ELF-1 (cell line): Measurements from ENCODE around the gene C20orf144.

ENCODE experiments used
- DNase-seq: peaks from one replicate; pipeline ENCODE4 v3.0.0-alpha.2; 2016; ENCODE audit warnings: low read depth, low spot score

C20orf144 gene

GRCh38 chr20:33664085-33664761 lies 2.1 kb downstream of the C20orf144 start:
- no peak for DNase-seq

DNA sequence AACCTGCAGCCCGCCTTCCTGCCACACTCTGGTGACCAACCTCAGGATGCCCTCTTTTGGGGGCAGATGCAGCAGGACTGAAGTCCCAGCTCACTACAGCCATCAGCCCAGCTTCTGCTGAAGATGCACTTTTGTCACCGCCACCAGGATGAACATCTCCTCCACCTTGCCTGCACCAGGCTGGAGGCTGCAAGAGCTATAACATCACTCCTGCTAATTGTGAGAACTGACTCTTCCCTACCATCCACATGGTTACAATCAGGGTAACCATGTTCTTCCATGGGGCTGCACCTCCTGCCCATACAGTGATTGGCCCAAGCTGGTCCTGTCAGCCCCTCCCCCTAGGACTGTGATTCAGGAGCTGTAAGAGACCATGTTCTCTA lies 2.6 kb downstream of the C20orf144 start:
- DNase-seq, result no peak

DNA sequence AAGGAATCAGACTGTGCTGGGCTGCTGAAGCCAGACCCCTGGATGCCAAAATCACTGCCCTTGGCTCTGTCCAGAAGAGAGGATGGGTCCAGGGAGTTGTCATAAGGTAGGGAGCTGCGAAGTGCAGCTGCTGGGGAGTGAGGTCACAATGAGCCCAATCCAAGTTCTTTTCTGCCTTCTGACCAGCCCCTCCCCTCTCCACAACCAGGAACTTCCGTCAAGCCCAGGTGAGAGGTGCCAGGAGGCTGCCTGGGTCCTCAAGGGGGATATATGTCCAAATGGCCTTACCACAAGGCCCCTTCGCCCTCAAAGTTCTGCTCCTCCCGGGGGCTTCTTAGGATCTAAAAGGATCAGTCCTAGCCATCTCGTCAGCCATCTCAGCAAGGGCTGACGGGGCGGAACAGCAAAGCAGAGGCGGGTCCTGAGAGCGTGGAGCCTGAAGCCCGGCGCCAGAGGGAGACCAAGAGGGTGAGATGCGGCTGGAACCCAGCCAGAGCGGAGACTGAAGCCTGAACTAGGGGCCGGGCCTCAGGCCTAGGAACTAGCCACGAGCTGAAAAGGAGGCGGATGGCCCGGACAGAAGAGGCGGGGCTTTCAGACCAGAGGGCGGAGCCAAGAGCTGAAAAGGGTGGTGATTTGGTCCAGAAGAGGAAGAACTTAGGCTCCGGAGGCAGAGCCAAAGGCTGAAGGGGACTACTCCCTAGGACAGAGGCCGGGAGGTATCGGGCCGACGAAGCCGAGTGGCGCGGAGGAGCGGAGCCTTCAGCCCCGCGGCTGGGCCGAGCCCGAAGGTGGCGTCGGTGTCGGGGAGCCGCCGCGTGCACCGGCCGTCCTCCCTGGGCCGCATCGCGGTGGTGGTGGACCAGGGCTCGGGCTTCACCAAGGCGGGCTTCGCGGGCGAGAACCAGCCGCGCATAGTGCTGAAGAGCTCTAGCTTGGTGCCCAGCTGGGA lies 4.4 kb downstream of the C20orf144 start, which contains the start of gene ACTL10:
TSS of gene ACTL10 (plus strand) at position 651 of the 952 bp plus-strand sequence. CDS start 555 bp downstream, outside the sequence.
- DNase-seq, result peak; percentile 99

DNA sequence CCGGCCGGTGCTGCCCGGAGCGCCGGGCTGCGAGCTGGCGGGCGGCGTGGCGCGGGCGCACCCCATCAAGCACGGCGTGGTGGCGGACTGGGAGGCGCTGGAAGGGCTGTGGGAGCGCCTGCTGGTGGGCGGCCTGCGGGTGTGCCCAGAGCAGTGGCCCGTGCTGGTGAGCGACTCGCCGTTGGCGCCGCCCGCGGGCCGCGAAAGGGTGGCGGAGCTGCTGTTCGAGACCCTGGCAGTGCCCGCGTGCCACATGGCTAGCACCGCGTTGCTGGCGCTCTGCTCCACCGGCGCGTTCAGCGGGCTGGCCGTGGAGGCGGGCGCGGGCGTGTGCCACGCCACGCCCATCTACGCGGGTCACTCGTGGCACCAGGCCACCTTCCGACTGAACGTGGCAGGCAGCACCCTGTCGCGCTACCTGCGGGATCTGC lies 5.1 kb downstream of the C20orf144 start:
- no peak for DNase-seq

- DNase-seq, result peak; percentile 92
These were observed 5.7 kb downstream of the C20orf144 start for GRCh38 chr20:33667676-33668465.

- no peak for DNase-seq
These were observed 6.5 kb downstream of the C20orf144 start for GRCh38 chr20:33668466-33669155.

DNA sequence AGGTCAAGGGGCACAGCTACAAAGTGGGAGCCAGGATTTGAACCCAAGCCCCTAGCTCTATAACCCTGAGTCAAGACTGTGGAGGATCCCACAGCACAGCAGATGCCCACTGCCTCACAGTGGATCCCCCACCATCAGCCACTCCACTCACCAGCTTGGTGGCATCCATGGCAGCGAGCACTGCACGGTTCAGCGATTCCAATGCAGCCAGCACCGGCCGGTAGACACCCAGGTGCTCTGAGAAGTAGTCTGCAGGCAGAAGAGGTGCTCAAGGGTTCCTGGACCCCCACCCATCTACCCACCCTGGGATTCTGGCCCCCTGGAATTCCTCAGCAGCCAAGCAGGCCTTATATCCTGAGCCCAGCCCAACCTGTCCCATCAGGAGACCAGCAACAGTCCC lies 7.1 kb downstream of the C20orf144 start:
- DNase-seq, result no peak

DNA sequence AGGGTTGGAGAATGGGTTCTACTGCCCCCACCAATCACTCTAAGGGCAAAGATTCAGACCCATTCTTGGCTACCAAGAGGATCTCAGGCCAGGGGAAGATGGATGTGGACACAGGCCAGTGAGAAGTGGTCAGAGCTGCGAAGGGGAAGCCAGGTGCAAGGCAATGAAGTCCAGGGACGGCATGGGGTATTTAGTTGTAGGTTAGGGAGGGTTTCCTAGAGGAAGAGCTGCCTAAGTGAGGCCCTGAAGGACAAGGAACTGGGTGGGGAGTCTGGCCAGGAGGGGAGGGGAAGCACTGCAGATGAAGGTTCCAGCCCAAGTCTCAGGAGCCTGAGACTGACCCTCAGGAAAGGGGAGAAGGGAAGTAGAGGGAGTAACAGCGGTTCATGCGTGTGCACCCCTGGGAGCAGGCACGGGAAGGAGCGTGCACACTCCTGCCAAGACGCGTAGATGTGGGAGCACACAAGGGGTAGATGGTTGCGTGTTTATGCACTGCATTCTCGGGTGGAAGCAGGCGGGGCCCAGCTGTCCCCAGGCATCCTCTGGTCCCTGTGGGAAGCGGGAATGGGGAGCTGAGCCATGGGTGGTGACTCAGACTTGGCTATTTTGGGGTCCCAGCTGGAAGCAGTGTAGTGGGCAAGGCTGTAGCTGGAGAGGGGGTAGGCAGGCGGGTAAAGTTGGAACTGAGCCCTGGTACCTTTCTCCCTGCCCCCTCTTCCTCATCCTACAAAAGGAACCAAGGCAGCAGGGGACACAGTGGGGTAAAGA lies 7.9 kb downstream of the C20orf144 start:
- DNase-seq, result no peak

DNA sequence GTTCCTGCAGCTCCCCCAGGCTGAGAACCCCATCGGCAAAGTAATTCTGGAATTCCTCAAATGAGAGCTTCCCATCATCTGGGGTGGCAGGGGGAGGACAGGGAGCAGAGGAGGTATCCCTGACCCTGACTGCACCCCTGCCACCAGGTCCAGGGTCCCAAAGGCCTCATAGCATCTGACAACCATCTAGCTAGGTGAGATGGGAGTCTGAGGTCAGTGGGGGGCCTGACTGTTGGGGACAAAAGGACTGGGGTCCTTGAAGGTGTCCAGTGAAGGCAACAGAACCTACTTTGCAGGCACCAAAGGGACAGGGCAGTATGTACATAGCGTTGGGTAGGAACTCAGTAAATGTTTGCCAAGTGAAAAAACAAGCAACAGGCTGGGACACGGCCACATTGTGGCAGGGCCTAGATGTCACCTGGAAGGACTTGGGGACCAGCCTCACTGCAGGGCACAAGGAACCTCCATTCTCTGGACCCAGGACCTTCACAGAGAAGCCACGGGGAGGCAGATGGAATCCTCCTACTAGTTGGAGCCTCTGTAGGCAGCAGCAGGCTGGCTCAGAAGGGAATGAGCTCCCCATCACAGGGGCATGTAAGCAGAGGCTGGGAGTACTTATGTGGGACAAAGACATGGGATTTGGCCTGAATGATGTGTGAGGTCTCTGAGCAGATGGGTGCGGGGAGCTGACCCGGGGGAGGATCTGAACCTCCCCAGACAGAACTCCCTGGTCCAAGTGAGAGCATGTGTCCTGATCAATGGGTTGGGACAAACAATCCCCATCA lies 8.8 kb downstream of the C20orf144 start:
- DNase-seq, result no peak

- DNase-seq, result no peak
These were observed 9.6 kb downstream of the C20orf144 start for GRCh38 chr20:33671573-33672288.

- no peak for DNase-seq
These were observed 10.4 kb downstream of the C20orf144 start for GRCh38 chr20:33672426-33673113.

- DNase-seq, result no peak
These were observed 10.9 kb downstream of the C20orf144 start for GRCh38 chr20:33673114-33673409.

DNA sequence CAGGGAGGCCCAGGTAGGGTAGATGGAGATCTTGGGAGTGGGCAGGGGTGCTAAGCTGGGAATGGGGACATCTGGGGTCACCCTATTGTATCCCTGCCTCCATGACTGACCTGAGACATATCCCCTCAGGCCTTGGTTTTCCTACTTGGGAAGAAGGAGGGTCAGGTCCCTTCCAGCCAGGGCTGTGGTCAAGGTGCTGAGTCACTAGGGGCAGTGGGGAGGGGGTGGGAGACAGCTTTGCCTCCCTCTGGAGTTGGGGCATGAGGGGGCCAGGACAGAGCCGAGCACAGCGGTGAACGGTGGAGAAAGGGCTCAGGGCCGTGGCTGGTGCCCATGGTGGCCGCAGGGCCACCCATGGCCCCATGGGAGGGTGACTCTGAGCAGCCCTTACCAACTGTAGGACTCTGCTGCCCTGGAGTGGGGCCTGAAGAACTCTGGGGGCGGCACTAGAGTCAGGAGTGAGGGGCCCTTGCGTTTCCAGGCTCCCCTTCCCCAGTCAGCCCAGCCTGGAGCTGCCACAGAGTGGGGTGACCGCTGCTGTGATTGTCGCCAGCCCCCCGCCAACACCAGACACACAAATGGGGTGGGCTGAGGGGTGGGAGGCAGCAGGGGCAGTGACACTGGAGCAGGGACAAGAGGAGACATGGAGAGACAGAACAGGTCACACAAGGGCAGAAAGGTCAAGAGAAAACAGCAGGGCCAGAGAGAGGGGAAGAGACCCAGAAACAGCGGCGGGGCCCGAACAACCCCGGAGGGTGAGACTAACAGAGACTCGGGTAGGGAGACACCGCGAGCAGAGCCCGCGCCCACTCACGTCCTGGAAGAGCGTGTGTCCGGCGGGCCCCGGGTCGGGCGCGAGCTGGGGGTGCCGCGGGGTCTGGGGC lies 11.5 kb downstream of the C20orf144 start:
- DNase-seq, result peak; percentile 37

DNA sequence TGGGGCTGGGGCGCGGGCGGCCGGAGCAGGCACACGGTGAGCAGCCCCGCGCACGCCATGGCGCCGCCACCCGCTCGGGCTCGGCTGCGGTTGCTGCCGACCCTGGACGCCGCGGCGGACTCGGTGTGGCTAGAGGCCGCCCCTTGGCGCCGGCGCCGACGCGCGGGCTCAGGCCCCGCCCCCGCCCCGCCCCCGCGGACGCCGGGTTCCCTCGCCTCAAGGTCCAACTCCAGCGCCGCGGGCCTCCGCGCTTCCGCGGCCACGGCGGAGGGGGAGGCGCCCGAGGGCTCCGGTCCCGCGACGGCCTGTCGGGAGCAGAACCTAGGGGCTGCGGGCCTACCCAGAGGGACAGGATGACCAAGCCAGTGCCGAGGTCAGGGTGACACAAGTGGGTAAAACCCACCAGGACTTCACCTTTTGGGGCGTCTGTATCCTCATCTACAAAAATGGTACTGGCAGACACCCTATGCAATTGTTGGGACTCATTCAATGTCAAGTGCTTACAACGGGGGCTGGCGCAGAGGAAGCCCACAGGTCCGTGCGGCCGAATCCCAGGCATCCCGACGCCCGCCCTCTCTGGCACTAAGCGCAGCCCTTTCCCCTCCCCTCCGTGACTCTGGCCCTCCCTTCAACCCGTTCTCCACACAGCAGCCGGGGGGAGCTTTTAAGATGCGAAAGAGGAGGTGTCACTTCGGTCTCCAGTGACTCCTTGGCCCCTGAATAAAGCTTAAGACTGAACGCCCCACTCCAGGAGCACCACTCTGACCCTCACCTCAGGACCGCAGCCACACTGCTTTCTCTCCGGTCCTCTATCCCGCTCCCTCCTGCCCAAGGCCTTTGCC lies 12.4 kb downstream of the C20orf144 start, which contains the start of gene NECAB3:
TSS of gene NECAB3 (minus strand) at position 135 of the 842 bp plus-strand sequence. CDS start at position 59, 76 bp downstream.
- DNase-seq, result peak; percentile 70

- peak; percentile 53 for DNase-seq
These were observed 13.2 kb downstream of the C20orf144 start for GRCh38 chr20:33675136-33675959.

DNA sequence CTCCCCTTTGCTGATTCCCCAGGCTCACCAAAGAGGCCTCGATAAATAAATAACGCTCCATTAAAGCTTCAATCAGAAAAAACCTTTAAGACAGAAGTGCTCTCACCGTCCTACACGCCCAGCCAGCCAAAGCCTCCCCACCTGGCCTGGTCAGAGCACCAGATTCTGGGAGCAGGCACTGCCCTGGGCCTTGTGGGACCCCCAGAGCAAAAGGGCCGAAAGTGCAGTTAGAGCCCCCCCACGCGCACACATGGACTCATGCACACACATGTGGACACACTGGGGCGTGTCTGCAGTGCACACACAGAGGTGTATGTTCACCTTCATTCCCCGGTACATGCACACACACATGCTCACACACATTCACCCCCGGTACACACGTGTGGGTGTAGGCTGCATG lies 14.0 kb downstream of the C20orf144 start:
- DNase-seq, result no peak
